A673 (cell line): ENCODE results near the gene CDT1.

ENCODE experiments used
- CTCF ChIP-seq: fragments of 300-800, 200-600 bp; sonication (generic); conservative IDR thresholded peaks from 2 replicates; pipeline ENCODE4 v1.5.1; 2017; ENCODE audit warnings: low read depth, mild to moderate bottlenecking, antibody characterized with exemption, low read length, moderate library complexity, mixed read lengths
- EZH2 ChIP-seq: fragments of 200-600 bp; sonication (generic); IDR thresholded peaks from 2 replicates; pipeline ENCODE4 v1.6.1; 2017; ENCODE audit warnings: borderline replicate concordance, low read depth, mild to moderate bottlenecking, mixed read lengths, antibody characterized with exemption, low read length; ENCODE audit not compliant: poor library complexity, severe bottlenecking

- no peak for TF ChIP-seq CTCF
- TF ChIP-seq EZH2 = no peak
These were observed 7.3 kb upstream of the CDT1 start for GRCh38 chr16:88796278-88796677.
